Trophoblast cell (in vitro differentiated cells and primary cell): ENCODE data around the gene WDR20.
A peak's percentile ranks its signal among the peaks of the same experiment; 100 is the strongest.

Source experiments
- DNase-seq, 2 donors: peaks; one replicate each; pipeline ENCODE4 v3.0.0-alpha.2; 2016
- H2AFZ ChIP-seq: 2 replicates; pipeline ENCODE4 v1.6.1; 2013; ENCODE audit warnings: low read length, moderate library complexity, mild to moderate bottlenecking; ENCODE audit not compliant: insufficient read depth, poor library complexity
- H2AK5ac ChIP-seq: 2 replicates; pipeline ENCODE4 v1.6.1; 2013; ENCODE audit warnings: mild to moderate bottlenecking, low read length
- H2BK120ac ChIP-seq: 2 replicates; pipeline ENCODE4 v1.6.1; 2013; ENCODE audit warnings: low read length, mild to moderate bottlenecking, moderate library complexity; ENCODE audit not compliant: insufficient read depth, poor library complexity
- H2BK12ac ChIP-seq: 2 replicates; pipeline ENCODE4 v1.6.1; 2013; ENCODE audit warnings: mild to moderate bottlenecking, low read length, moderate library complexity
- H2BK5ac ChIP-seq: 2 replicates; pipeline ENCODE4 v1.6.1; 2013; ENCODE audit warnings: low read length, low read depth, moderate library complexity, mild to moderate bottlenecking; ENCODE audit not compliant: poor library complexity
- H3K14ac ChIP-seq: 2 replicates; pipeline ENCODE4 v1.6.1; 2013; ENCODE audit warnings: mild to moderate bottlenecking, low read length
- H3K18ac ChIP-seq: 2 replicates; pipeline ENCODE4 v1.6.1; 2013; ENCODE audit warnings: mild to moderate bottlenecking, low read length
- H3K23ac ChIP-seq: 2 replicates; pipeline ENCODE4 v1.6.1; 2013; ENCODE audit warnings: low read length
- H3K27ac ChIP-seq: 2 replicates; pipeline ENCODE4 v1.5.1; 2013; ENCODE audit warnings: low read depth, mild to moderate bottlenecking, inconsistent platforms, low read length, moderate library complexity
- H3K27me3 ChIP-seq: 2 replicates; pipeline ENCODE4 v1.6.1; 2013; ENCODE audit warnings: inconsistent platforms, mild to moderate bottlenecking, low read length, moderate library complexity; ENCODE audit not compliant: insufficient read depth
- H3K36me3 ChIP-seq, 2 experiments: 1 replicate in 1 of 2; 2 replicates in 1 of 2; pipeline ENCODE4 v1.6.1; 2013; ENCODE audit warnings: low read length in 2 of 2, mild to moderate bottlenecking in 2 of 2, moderate library complexity in 1 of 2; ENCODE audit not compliant: insufficient read depth in 2 of 2, control insufficient read depth in 1 of 2
- H3K4ac ChIP-seq: 2 replicates; pipeline ENCODE4 v1.6.1; 2013; ENCODE audit warnings: low read depth, mild to moderate bottlenecking, low read length, moderate library complexity
- H3K4me1 ChIP-seq, 2 experiments: 1 replicate in 1 of 2; 2 replicates in 1 of 2; pipeline ENCODE4 v1.6.1; 2013; ENCODE audit warnings: low read length in 2 of 2, mild to moderate bottlenecking in 2 of 2, moderate library complexity in 1 of 2; ENCODE audit not compliant: insufficient read depth in 2 of 2, control insufficient read depth in 1 of 2
- H3K4me2 ChIP-seq: 2 replicates; pipeline ENCODE4 v1.6.1; 2013; ENCODE audit warnings: inconsistent platforms, mild to moderate bottlenecking, low read length, moderate library complexity
- H3K4me3 ChIP-seq: 2 replicates; pipeline ENCODE4 v1.5.1; 2013; ENCODE audit warnings: mild to moderate bottlenecking, low read depth, low read length, inconsistent platforms
- H3K79me1 ChIP-seq: one replicate; pipeline ENCODE4 v1.6.1; 2013; ENCODE audit warnings: low read length
- H3K79me2 ChIP-seq: 2 replicates; pipeline ENCODE4 v1.6.1; 2013; ENCODE audit warnings: low read length, mild to moderate bottlenecking; ENCODE audit not compliant: control insufficient read depth, insufficient read depth, poor library complexity
- H3K9ac ChIP-seq: 2 replicates; pipeline ENCODE4 v1.6.1; 2013; ENCODE audit warnings: mild to moderate bottlenecking, low read length
- H3K9me3 ChIP-seq: 2 replicates; pipeline ENCODE4 v1.6.1; 2013; ENCODE audit warnings: low read depth, mild to moderate bottlenecking, control low read depth, inconsistent platforms, low read length; ENCODE audit not compliant: insufficient read depth
- H4K12ac ChIP-seq: 2 replicates; pipeline ENCODE4 v1.6.1; 2013; ENCODE audit warnings: low read depth, mild to moderate bottlenecking, low read length, moderate library complexity
- H4K8ac ChIP-seq: 2 replicates; pipeline ENCODE4 v1.6.1; 2013; ENCODE audit warnings: low read depth, mild to moderate bottlenecking, low read length, moderate library complexity
- H4K91ac ChIP-seq: one replicate; pipeline ENCODE4 v1.6.1; 2013; ENCODE audit warnings: low read depth, mild to moderate bottlenecking, low read length, moderate library complexity
- WGBS: extraction: QIAGEN DNeasy Blood & Tissue Kit; methylation state at CpG from one replicate; pipeline ENCODE4 v1.1.7; 2013; ENCODE audit warnings: missing lambda C conversion rate; ENCODE audit not compliant: insufficient read length, insufficient coverage; ENCODE audit errors: extremely low coverage; 5-methylcytosine and 5-hydroxymethylcytosine counted together

WDR20 gene

DNA sequence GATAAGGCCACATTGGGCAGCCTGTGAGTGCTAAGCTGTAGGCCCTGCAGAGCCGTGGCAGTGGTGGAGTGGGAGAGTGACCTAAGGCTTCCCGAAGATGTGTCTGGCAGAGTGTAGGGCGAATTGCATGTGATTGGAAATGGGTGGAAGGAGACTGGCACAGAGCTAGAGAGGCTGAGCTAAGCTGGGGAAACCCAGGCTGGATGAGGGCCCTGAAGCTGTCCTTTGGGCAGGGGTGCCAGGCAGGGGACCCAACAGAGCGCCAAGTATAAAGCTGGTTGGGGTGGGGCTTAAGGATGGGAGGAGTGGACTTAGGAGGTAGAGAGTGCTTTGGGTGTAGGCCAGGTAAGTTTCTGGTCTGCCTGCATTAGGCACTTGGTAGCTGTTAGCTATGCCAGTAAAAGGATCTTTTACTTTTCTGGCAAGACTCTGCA is 47.9 kb downstream of the WDR20 start:
- WGBS, result no CpG with 5 or more reads among the region's 4 CpGs
- Histone ChIP-seq H3K4me2 (no peak overlapping the region), H4K12ac (no peak overlapping the region), H2AK5ac (no peak overlapping the region), H2AFZ (no peak overlapping the region), H3K4ac (peak overlapping the region; percentile 42), H3K36me3 (no peaks in the 10 kb centered on the region), H3K9ac (peak overlapping the region; percentile 24), H3K27me3 (no peaks in the 10 kb centered on the region), H3K27ac (peak overlapping the region; percentile 45), H4K91ac (peak overlapping the region; percentile 19), H3K4me1 (peaks cover 18 to 29% of the 10 kb centered on the region in 2 experiments), H3K79me1 (peaks cover 9% of the 10 kb centered on the region), H3K18ac (peak overlapping the region; percentile 70), H3K79me2 (peaks cover 6% of the 10 kb centered on the region), H2BK12ac (peak overlapping the region; percentile 42), H3K4me3 (no peak overlapping the region), H2BK120ac (no peak overlapping the region), H2BK5ac (peak overlapping the region; percentile 10), H4K8ac (peak overlapping the region; percentile 32), H3K9me3 (no peaks in the 10 kb centered on the region), H3K23ac (no peak overlapping the region), H3K14ac (peak overlapping the region; percentile 27)
- no peak for DNase-seq

DNA sequence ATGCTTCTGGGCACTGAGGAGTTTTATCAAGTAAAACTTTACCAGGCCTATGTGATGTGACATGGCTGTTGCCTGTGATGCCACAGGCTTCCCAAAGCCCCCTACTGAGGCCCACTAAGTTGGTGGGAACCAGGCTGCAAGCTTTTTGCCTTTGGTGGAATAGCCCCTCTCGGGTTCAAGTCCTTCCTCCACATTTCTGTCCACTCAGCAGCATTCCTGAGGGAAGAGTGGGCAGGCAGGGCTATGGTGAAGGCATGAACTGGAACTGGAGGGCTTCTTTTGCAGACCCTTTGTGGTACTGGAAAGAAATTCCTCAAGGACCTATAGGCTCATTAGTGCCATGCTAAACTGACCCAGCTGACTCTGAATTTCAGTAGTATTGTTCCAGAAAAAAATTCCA is 48.5 kb downstream of the WDR20 start:
- no peak overlapping the region for H3K27ac ChIP-seq
- H3K23ac ChIP-seq, result no peak overlapping the region
- H3K79me1 ChIP-seq, result peaks cover 11% of the 10 kb centered on the region
- H2BK12ac ChIP-seq, result peak overlapping the region; percentile 68
- H3K9me3 ChIP-seq, result no peaks in the 10 kb centered on the region
- H4K8ac ChIP-seq, result no peak overlapping the region
- H3K18ac ChIP-seq, result no peak overlapping the region
- no peaks in the 10 kb centered on the region for H3K36me3 ChIP-seq
- H4K91ac ChIP-seq, result no peak overlapping the region
- H2BK120ac ChIP-seq, result no peak overlapping the region
- H4K12ac ChIP-seq, result no peak overlapping the region
- no peak overlapping the region for H2AFZ ChIP-seq
- peak overlapping the region; percentile 83 for H3K4ac ChIP-seq
- no peak overlapping the region for H2BK5ac ChIP-seq
- H3K9ac ChIP-seq, result no peak overlapping the region
- no peak overlapping the region for H3K4me3 ChIP-seq
- H3K79me2 ChIP-seq, result peaks cover 6% of the 10 kb centered on the region
- no peak overlapping the region for H3K14ac ChIP-seq
- peaks cover 20 to 31% of the 10 kb centered on the region in 2 experiments for H3K4me1 ChIP-seq
- H3K4me2 ChIP-seq, result no peak overlapping the region
- H2AK5ac ChIP-seq, result no peak overlapping the region
- WGBS, result no CpG with 5 or more reads among the region's 1 CpG
- DNase-seq, result no peak
- no peaks in the 10 kb centered on the region for H3K27me3 ChIP-seq

DNA sequence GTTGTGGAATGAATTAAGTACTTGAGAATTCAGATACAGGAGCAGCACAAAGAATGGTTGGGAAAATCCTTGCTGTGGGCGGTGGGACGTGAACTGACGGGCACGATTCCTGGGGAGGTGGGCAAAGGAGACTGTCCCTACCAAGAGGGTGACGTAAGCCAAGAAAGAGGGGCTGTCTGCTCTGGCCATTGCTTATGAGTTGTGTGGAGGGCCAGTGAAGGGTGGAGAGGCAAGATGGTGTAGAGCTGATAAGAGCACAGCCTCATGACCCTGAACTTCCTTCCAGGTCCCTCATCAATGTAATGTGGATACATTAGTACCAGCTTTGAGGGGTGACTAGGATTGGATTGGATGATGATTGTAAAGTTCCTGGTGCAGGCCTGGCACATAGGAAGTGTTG is 50.2 kb downstream of the WDR20 start:
- no peak overlapping the region for H3K9ac ChIP-seq

DNA sequence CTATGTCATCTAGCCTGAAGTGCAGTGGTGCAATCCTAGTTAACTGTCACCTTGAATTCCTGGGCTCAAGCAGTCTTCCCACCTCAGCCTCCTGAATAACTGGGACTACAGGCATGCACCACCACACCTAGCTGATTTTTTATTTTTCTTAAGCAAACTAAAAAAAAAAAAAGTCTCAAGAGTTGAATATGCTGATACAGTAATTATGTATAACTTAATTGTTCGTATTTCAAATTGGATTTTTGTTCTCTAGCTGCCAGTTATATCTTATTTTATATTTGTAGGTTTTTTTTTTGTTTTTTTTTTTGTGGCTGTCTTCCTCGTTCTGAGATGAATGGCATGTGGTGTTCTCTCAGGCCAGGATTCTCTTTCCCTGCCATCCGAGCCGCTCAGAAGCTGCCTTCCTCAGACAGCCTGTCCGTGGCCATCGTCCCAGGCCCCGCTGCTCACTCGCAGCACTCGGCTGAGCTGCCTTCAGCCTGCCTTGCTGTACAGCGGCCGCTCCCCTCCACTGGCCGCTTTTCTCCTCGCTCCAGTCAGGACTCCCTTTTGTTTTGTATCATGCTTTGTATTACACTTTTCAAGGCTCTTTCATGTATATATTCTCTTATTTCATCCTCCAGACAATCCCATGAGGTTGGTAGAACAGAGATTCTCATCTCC is 53.3 kb downstream of the WDR20 start:
- Histone ChIP-seq H3K4me2 (no peak overlapping the region), H3K79me2 (peaks cover 4% of the 10 kb centered on the region), H2AFZ (no peak overlapping the region), H4K12ac (peak overlapping the region; percentile 6), H4K8ac (no peak overlapping the region), H3K23ac (no peak overlapping the region), H2BK120ac (no peak overlapping the region), H3K4me1 (peaks cover 11 to 19% of the 10 kb centered on the region in 2 experiments), H3K18ac (no peak overlapping the region), H3K79me1 (peaks cover 4% of the 10 kb centered on the region), H3K9me3 (no peaks in the 10 kb centered on the region), H3K27ac (no peak overlapping the region), H3K4me3 (no peak overlapping the region), H3K4ac (no peak overlapping the region), H2BK12ac (no peak overlapping the region), H2AK5ac (no peak overlapping the region), H3K36me3 (peaks cover 5 to 9% of the 10 kb centered on the region in 2 experiments), H2BK5ac (no peak overlapping the region), H3K9ac (no peak overlapping the region), H3K14ac (no peak overlapping the region), H3K27me3 (no peaks in the 10 kb centered on the region), H4K91ac (no peak overlapping the region)
- WGBS, result no CpG with 5 or more reads among the region's 13 CpGs
- no peak for DNase-seq

More for the DNA sequence above, 50.2 kb downstream of the WDR20 start:
- Histone ChIP-seq H3K23ac (no peak overlapping the region), H2BK120ac (no peak overlapping the region), H3K4me3 (no peak overlapping the region), H3K79me1 (peaks cover 11% of the 10 kb centered on the region), H3K4me1 (peaks cover 21 to 31% of the 10 kb centered on the region in 2 experiments), H4K12ac (no peak overlapping the region), H3K14ac (no peak overlapping the region), H3K27me3 (no peaks in the 10 kb centered on the region), H4K8ac (no peak overlapping the region), H4K91ac (no peak overlapping the region), H2BK5ac (no peak overlapping the region), H3K4me2 (no peak overlapping the region), H2AFZ (no peak overlapping the region), H2BK12ac (no peak overlapping the region), H3K36me3 (no peaks in the 10 kb centered on the region), H3K27ac (no peak overlapping the region), H3K9me3 (no peaks in the 10 kb centered on the region), H3K79me2 (peaks cover 6% of the 10 kb centered on the region), H2AK5ac (no peak overlapping the region), H3K18ac (peak overlapping the region; percentile 67), H3K4ac (peak overlapping the region; percentile 57)
- WGBS, result no CpG with 5 or more reads among the region's 5 CpGs
- no peak for DNase-seq
